Loucy (cell line): ENCODE results near the gene PPFIA1.
"Not testable (repeated sequence)": the region's sequence is repeated elsewhere in the genome, so short reads cannot be mapped to it uniquely, and the experiment has no call there.

ENCODE experiments used
- EZH2phosphoT487 ChIP-seq: fragments of 200-600 bp; IDR thresholded peaks from 2 replicates; pipeline ENCODE4 v1.6.1; 2018; ENCODE audit warnings: antibody characterized with exemption, mild to moderate bottlenecking, moderate library complexity, borderline replicate concordance
- TF ChIP-seq, protein P1 (sequence below): fragments of 200-600 bp; sonication (generic); conservative IDR thresholded peaks from 2 replicates; pipeline ENCODE4 v1.5.1; 2014; ENCODE audit warnings: mild to moderate bottlenecking, antibody characterized with exemption, low read length

DNA sequence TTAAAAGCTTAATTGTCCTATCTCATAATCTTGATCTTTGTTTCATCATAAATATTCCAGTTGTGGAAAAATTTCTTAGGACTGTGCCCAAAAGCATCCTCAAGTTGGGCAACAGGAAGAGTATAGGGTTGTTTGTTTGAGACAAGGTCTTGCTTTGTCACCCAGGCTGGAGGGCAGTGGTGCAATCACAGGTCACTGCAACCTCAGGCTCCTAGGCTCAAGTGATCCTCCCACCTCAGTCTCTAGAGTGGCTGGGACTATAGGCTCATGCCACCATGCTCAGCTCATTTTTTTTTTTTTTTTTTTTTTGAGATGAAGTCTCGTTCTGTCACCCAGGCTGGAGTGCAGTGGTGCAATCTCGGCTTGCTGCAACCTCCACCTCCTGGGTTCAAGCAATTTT lies 11.4 kb upstream of the PPFIA1 start:
- TF ChIP-seq, protein P1, sequence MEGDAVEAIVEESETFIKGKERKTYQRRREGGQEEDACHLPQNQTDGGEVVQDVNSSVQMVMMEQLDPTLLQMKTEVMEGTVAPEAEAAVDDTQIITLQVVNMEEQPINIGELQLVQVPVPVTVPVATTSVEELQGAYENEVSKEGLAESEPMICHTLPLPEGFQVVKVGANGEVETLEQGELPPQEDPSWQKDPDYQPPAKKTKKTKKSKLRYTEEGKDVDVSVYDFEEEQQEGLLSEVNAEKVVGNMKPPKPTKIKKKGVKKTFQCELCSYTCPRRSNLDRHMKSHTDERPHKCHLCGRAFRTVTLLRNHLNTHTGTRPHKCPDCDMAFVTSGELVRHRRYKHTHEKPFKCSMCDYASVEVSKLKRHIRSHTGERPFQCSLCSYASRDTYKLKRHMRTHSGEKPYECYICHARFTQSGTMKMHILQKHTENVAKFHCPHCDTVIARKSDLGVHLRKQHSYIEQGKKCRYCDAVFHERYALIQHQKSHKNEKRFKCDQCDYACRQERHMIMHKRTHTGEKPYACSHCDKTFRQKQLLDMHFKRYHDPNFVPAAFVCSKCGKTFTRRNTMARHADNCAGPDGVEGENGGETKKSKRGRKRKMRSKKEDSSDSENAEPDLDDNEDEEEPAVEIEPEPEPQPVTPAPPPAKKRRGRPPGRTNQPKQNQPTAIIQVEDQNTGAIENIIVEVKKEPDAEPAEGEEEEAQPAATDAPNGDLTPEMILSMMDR: not testable (repeated sequence)
- not testable (repeated sequence) for TF ChIP-seq EZH2phosphoT487
